Tibial nerve (tissue), 4 donors: Measurements from ENCODE around the gene HDGF.

Experiments used
- EP300 ChIP-seq, 2 donors: sonication (generic); formaldehyde crosslinking; IDR thresholded peaks; one replicate each; pipeline ENCODE4 v1.6.1; 2017; ENCODE audit warnings: antibody characterized with exemption in 2 of 2, mild to moderate bottlenecking in 1 of 2
- TF ChIP-seq, protein P1 (sequence below), 5 experiments: fragments of 200-600 bp in 3 of 5; fragments of 450-650 bp in 2 of 5; sonication (generic) in 3 of 5; IDR thresholded peaks; one replicate each; pipeline ENCODE4 v1.5.1; 2016 to 2019; ENCODE audit warnings: antibody characterized with exemption in 5 of 5, mild to moderate bottlenecking in 3 of 5, moderate library complexity in 2 of 5

- TF ChIP-seq, protein P1, sequence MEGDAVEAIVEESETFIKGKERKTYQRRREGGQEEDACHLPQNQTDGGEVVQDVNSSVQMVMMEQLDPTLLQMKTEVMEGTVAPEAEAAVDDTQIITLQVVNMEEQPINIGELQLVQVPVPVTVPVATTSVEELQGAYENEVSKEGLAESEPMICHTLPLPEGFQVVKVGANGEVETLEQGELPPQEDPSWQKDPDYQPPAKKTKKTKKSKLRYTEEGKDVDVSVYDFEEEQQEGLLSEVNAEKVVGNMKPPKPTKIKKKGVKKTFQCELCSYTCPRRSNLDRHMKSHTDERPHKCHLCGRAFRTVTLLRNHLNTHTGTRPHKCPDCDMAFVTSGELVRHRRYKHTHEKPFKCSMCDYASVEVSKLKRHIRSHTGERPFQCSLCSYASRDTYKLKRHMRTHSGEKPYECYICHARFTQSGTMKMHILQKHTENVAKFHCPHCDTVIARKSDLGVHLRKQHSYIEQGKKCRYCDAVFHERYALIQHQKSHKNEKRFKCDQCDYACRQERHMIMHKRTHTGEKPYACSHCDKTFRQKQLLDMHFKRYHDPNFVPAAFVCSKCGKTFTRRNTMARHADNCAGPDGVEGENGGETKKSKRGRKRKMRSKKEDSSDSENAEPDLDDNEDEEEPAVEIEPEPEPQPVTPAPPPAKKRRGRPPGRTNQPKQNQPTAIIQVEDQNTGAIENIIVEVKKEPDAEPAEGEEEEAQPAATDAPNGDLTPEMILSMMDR (IDR thresholded peaks at IDR 0.05): no peak
- TF ChIP-seq EP300 (IDR thresholded peaks at IDR 0.05): no peak
Observed at GRCh38 chr1:156704166-156704711, 47.2 kb downstream of the HDGF start.
